Astrocyte (in vitro differentiated cells and primary cell): ENCODE measurements around the gene NEURL4. TPM values are rescaled to one million over a fixed set of nuclear protein-coding genes. Genes with fewer than 3 reads are reported as not detected.
"Not testable (repeated sequence)": the region's sequence is repeated elsewhere in the genome, so short reads cannot be mapped to it uniquely, and the experiment has no call there.

Experiments
- DNase-seq: peaks from one replicate; pipeline ENCODE4 v3.0.0-alpha.2; 2010; ENCODE audit warnings: low read depth
- FAIRE-seq: peaks from 2 replicates; lab custom pipeline; 2011; peaks lifted over from hg19 to GRCh38; lab: Jason Lieb, UNC
- H2AFZ ChIP-seq: 2 replicates; pipeline ENCODE4 v1.6.0; 2012; ENCODE audit warnings: low read depth, low read length, inconsistent platforms
- H3K27ac ChIP-seq: 2 replicates; pipeline ENCODE4 v1.5.1; 2011; ENCODE audit warnings: low read depth, low read length, inconsistent platforms
- H3K27me3 ChIP-seq: 2 replicates; pipeline ENCODE4 v1.6.0; 2011; ENCODE audit warnings: low read length, inconsistent platforms; ENCODE audit not compliant: insufficient read depth
- H3K36me3 ChIP-seq: 2 replicates; pipeline ENCODE4 v1.5.1; 2011; ENCODE audit warnings: low read length, inconsistent platforms; ENCODE audit not compliant: insufficient read depth
- H3K4me1 ChIP-seq: 2 replicates; pipeline ENCODE4 v1.5.1; 2011; ENCODE audit warnings: low read length, inconsistent platforms; ENCODE audit not compliant: insufficient read depth
- H3K4me2 ChIP-seq: 2 replicates; pipeline ENCODE4 v1.6.0; 2012; ENCODE audit warnings: low read length, inconsistent platforms
- H3K4me3 ChIP-seq: 2 replicates; pipeline ENCODE4 v1.5.1; 2011; ENCODE audit warnings: low read depth, mild to moderate bottlenecking, low read length, inconsistent platforms; ENCODE audit not compliant: insufficient read depth
- H3K79me2 ChIP-seq: 2 replicates; pipeline ENCODE4 v1.6.0; 2012; ENCODE audit warnings: mild to moderate bottlenecking, low read length, inconsistent platforms; ENCODE audit not compliant: insufficient read depth
- H3K9ac ChIP-seq: 2 replicates; pipeline ENCODE4 v1.6.0; 2012; ENCODE audit warnings: mild to moderate bottlenecking, low read length, inconsistent platforms
- H3K9me3 ChIP-seq: 2 replicates; pipeline ENCODE4 v1.5.1; 2012; ENCODE audit warnings: low read depth, mild to moderate bottlenecking, low read length, inconsistent platforms; ENCODE audit not compliant: insufficient read depth
- H4K20me1 ChIP-seq: 2 replicates; pipeline ENCODE4 v1.6.0; 2012; ENCODE audit warnings: low read length, inconsistent platforms; ENCODE audit not compliant: insufficient read depth
- H3K27ac Mint-ChIP-seq: one replicate; pipeline ENCODE4 v1.8.0; 2021; ENCODE audit warnings: mild to moderate bottlenecking, mixed read lengths; ENCODE audit not compliant: unreplicated experiment
- H3K27me3 Mint-ChIP-seq: one replicate; pipeline ENCODE4 v1.8.0; 2021; ENCODE audit warnings: low read depth, mixed read lengths; ENCODE audit not compliant: unreplicated experiment
- H3K36me3 Mint-ChIP-seq: one replicate; pipeline ENCODE4 v1.8.0; 2021; ENCODE audit warnings: low read depth, mixed read lengths; ENCODE audit not compliant: unreplicated experiment
- H3K4me1 Mint-ChIP-seq: one replicate; pipeline ENCODE4 v1.8.0; 2021; ENCODE audit warnings: low read depth, mixed read lengths; ENCODE audit not compliant: unreplicated experiment
- H3K4me3 Mint-ChIP-seq: one replicate; pipeline ENCODE4 v1.8.0; 2021; ENCODE audit warnings: mild to moderate bottlenecking, moderate library complexity, mixed read lengths; ENCODE audit not compliant: unreplicated experiment
- H3K9me3 Mint-ChIP-seq: one replicate; pipeline ENCODE4 v1.8.0; 2021; ENCODE audit warnings: mild to moderate bottlenecking, mixed read lengths; ENCODE audit not compliant: unreplicated experiment
- EZH2 ChIP-seq: IDR thresholded peaks from 2 replicates; pipeline ENCODE4 v1.6.1; 2012; ENCODE audit warnings: mild to moderate bottlenecking, low read length, inconsistent platforms; ENCODE audit not compliant: insufficient read depth
- total RNA-seq: library from RNA; stranded (reverse); gene quantifications from 2 replicates; pipeline ENCODE4 v1.2.1, GENCODE V29; 2021
- TF ChIP-seq, protein P1 (sequence below): IDR thresholded peaks from 2 replicates; pipeline ENCODE4 v1.5.1; 2011; ENCODE audit warnings: low read depth, mild to moderate bottlenecking, inconsistent platforms, low read length, moderate library complexity; ENCODE audit not compliant: insufficient read depth

The NEURL4 gene
- total RNA-seq, 1 donor from 2014 or later = 32.5 TPM

GRCh38 chr17:7367083-7367482 is 37.9 kb upstream of the NEURL4 start:
- peaks cover 2% of the 10 kb centered on the region for H3K27me3 ChIP-seq
- Mint-ChIP-seq H3K4me1 (peaks cover 1% of the 10 kb centered on the region), H3K36me3 (no peaks in the 10 kb centered on the region), H3K4me3 (no peak overlapping the region), H3K9me3 (no peaks in the 10 kb centered on the region), H3K27me3 (peaks cover 21% of the 10 kb centered on the region), H3K27ac (no peak overlapping the region)
- no peaks in the 10 kb centered on the region for H3K79me2 ChIP-seq
- DNase-seq (no peak), FAIRE-seq (no peak)
- no peak overlapping the region for H3K9ac ChIP-seq
- H2AFZ ChIP-seq = no peak overlapping the region
- no peaks in the 10 kb centered on the region for H3K4me1 ChIP-seq
- H3K36me3 ChIP-seq = no peaks in the 10 kb centered on the region
- H3K27ac ChIP-seq = no peak overlapping the region
- no peak overlapping the region for H3K4me3 ChIP-seq
- no peak for TF ChIP-seq EZH2
- TF ChIP-seq, protein P1, sequence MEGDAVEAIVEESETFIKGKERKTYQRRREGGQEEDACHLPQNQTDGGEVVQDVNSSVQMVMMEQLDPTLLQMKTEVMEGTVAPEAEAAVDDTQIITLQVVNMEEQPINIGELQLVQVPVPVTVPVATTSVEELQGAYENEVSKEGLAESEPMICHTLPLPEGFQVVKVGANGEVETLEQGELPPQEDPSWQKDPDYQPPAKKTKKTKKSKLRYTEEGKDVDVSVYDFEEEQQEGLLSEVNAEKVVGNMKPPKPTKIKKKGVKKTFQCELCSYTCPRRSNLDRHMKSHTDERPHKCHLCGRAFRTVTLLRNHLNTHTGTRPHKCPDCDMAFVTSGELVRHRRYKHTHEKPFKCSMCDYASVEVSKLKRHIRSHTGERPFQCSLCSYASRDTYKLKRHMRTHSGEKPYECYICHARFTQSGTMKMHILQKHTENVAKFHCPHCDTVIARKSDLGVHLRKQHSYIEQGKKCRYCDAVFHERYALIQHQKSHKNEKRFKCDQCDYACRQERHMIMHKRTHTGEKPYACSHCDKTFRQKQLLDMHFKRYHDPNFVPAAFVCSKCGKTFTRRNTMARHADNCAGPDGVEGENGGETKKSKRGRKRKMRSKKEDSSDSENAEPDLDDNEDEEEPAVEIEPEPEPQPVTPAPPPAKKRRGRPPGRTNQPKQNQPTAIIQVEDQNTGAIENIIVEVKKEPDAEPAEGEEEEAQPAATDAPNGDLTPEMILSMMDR = no peak
- H3K9me3 ChIP-seq = no peaks in the 10 kb centered on the region
- no peak overlapping the region for H3K4me2 ChIP-seq
- H4K20me1 ChIP-seq = no peaks in the 10 kb centered on the region

GRCh38 chr17:7365963-7366362 is 36.8 kb upstream of the NEURL4 start:
- not testable (repeated sequence) for DNase-seq, H3K79me2 ChIP-seq, H3K4me3 ChIP-seq, H3K27me3 ChIP-seq, FAIRE-seq, H3K36me3 ChIP-seq, H3K36me3 Mint-ChIP-seq, H3K9me3 ChIP-seq, H2AFZ ChIP-seq, H3K9me3 Mint-ChIP-seq, H3K9ac ChIP-seq, H3K4me1 ChIP-seq, H4K20me1 ChIP-seq, H3K4me1 Mint-ChIP-seq, H3K27ac Mint-ChIP-seq, H3K4me2 ChIP-seq, H3K27ac ChIP-seq, H3K4me3 Mint-ChIP-seq
- peaks cover 21% of the 10 kb centered on the region for H3K27me3 Mint-ChIP-seq

- Histone ChIP-seq H3K4me1 (no peaks in the 10 kb centered on the region), H3K36me3 (no peaks in the 10 kb centered on the region), H3K9me3 (no peaks in the 10 kb centered on the region), H3K4me2 (no peak overlapping the region), H4K20me1 (no peaks in the 10 kb centered on the region), H3K9ac (no peak overlapping the region), H3K4me3 (no peak overlapping the region), H3K79me2 (no peaks in the 10 kb centered on the region), H2AFZ (no peak overlapping the region), H3K27me3 (no peaks in the 10 kb centered on the region), H3K27ac (no peak overlapping the region)
- Mint-ChIP-seq H3K9me3 (no peaks in the 10 kb centered on the region), H3K27me3 (peaks cover 6% of the 10 kb centered on the region), H3K4me3 (no peak overlapping the region), H3K36me3 (no peaks in the 10 kb centered on the region), H3K4me1 (peaks cover 1% of the 10 kb centered on the region), H3K27ac (no peak overlapping the region)
- DNase-seq = no peak
- no peak for FAIRE-seq
- TF ChIP-seq EZH2 = no peak
- TF ChIP-seq, protein P1 = no peak
Observed at GRCh38 chr17:7363311-7363710, 34.2 kb upstream of the NEURL4 start.
